SK-N-SH treated with all-trans-retinoic acid at 6 μM for 48 hours (cell line): ENCODE measurements around the gene MRPL17.
"Not testable (repeated sequence)": the region's sequence is repeated elsewhere in the genome, so short reads cannot be mapped to it uniquely, and the experiment has no call there.

Source experiments
- ATAC-seq: fragments of 200-7000 bp; cut with Tn5 transposase; 3 replicates; pipeline ENCODE4 v1.9.1; 2020; ENCODE audit warnings: mild to moderate bottlenecking, moderate library complexity
- ARNTL ChIP-seq: fragments of 450-650 bp; formaldehyde crosslinking; IDR thresholded peaks from 2 replicates; pipeline ENCODE4 v1.5.0; 2020; ENCODE audit warnings: low read depth, mild to moderate bottlenecking, moderate library complexity, borderline replicate concordance
- BACH2 ChIP-seq: fragments of 250-450 bp; sonication (Bioruptor Pico); IDR thresholded peaks from 2 replicates; pipeline ENCODE4 v1.9.0; 2021; ENCODE audit warnings: mild to moderate bottlenecking, borderline replicate concordance
- CREB5 ChIP-seq: fragments of 250-450 bp; sonication (Bioruptor Pico); IDR thresholded peaks from 2 replicates; pipeline ENCODE4 v1.5.1; 2020; ENCODE audit warnings: low read depth, mild to moderate bottlenecking, moderate library complexity
- CSDC2 ChIP-seq: fragments of 250-450 bp; sonication (Bioruptor Pico); IDR thresholded peaks from 2 replicates; pipeline ENCODE4 v1.5.0; 2020; ENCODE audit warnings: mild to moderate bottlenecking, moderate library complexity
- CSRNP3 ChIP-seq: fragments of 250-450 bp; sonication (Bioruptor Pico); IDR thresholded peaks from 2 replicates; pipeline ENCODE4 v1.5.1; 2021; ENCODE audit warnings: mild to moderate bottlenecking, moderate library complexity
- ESRRG ChIP-seq: fragments of 250-450 bp; sonication (Bioruptor Pico); IDR thresholded peaks from 2 replicates; pipeline ENCODE4 v1.6.1; 2021; ENCODE audit warnings: mild to moderate bottlenecking
- GLIS3 ChIP-seq: fragments of 250-450 bp; sonication (Bioruptor Pico); IDR thresholded peaks from 2 replicates; pipeline ENCODE4 v1.5.0; 2020; ENCODE audit warnings: mild to moderate bottlenecking, moderate library complexity
- ISL1 ChIP-seq: fragments of 250-450 bp; sonication (Bioruptor Pico); IDR thresholded peaks from 2 replicates; pipeline ENCODE4 v2.1.2; 2022; ENCODE audit warnings: mild to moderate bottlenecking, moderate library complexity
- OSR1 ChIP-seq: fragments of 250-450 bp; sonication (Bioruptor Pico); IDR thresholded peaks from 2 replicates; pipeline ENCODE4 v1.8.0; 2022; ENCODE audit warnings: moderate library complexity, mild to moderate bottlenecking, inconsistent platforms
- PATZ1 ChIP-seq: fragments of 250-450 bp; sonication (Bioruptor Pico); IDR thresholded peaks from 2 replicates; pipeline ENCODE4 v1.8.0; 2020; ENCODE audit warnings: mild to moderate bottlenecking, moderate library complexity, borderline replicate concordance
- POU6F1 ChIP-seq: fragments of 250-450 bp; sonication (Bioruptor Pico); IDR thresholded peaks from 2 replicates; pipeline ENCODE4 v1.8.0; 2021; ENCODE audit warnings: low read depth, mild to moderate bottlenecking, moderate library complexity, borderline replicate concordance
- PPARA ChIP-seq: fragments of 250-450 bp; sonication (Bioruptor Pico); IDR thresholded peaks from 2 replicates; pipeline ENCODE4 v1.5.0; 2020; ENCODE audit warnings: mild to moderate bottlenecking, borderline replicate concordance
- RARB ChIP-seq: fragments of 250-450 bp; sonication (Bioruptor Pico); IDR thresholded peaks from 2 replicates; pipeline ENCODE4 v1.8.0; 2021; ENCODE audit warnings: mild to moderate bottlenecking, moderate library complexity
- SNAI2 ChIP-seq: fragments of 250-450 bp; sonication (Bioruptor Pico); IDR thresholded peaks from 2 replicates; pipeline ENCODE4 v1.5.0; 2020; ENCODE audit warnings: mild to moderate bottlenecking, moderate library complexity
- TCF4 ChIP-seq: fragments of 250-450 bp; sonication (Bioruptor Pico); IDR thresholded peaks from 2 replicates; pipeline ENCODE4 v1.8.0; 2021; ENCODE audit warnings: mild to moderate bottlenecking, moderate library complexity, borderline replicate concordance
- TOX ChIP-seq: fragments of 250-450 bp; sonication (Bioruptor Pico); IDR thresholded peaks from 2 replicates; pipeline ENCODE4 v1.8.0; 2021; ENCODE audit warnings: mild to moderate bottlenecking, moderate library complexity, borderline replicate concordance
- TSHZ2 ChIP-seq: fragments of 250-450 bp; sonication (Bioruptor Pico); IDR thresholded peaks from 2 replicates; pipeline ENCODE4 v1.5.0; 2020; ENCODE audit warnings: mild to moderate bottlenecking, moderate library complexity
- ZC3H10 ChIP-seq: fragments of 250-450 bp; sonication (Bioruptor Pico); IDR thresholded peaks from 2 replicates; pipeline ENCODE4 v1.5.1; 2021; ENCODE audit warnings: mild to moderate bottlenecking, moderate library complexity
- ZFP3 ChIP-seq: fragments of 250-450 bp; sonication (Bioruptor Pico); IDR thresholded peaks from 2 replicates; pipeline ENCODE4 v1.5.0; 2020; ENCODE audit warnings: mild to moderate bottlenecking, moderate library complexity
- ZFP30 ChIP-seq: fragments of 450-650 bp; formaldehyde crosslinking; IDR thresholded peaks from 2 replicates; pipeline ENCODE4 v1.5.0; 2022; ENCODE audit warnings: mild to moderate bottlenecking, moderate library complexity
- ZNF565 ChIP-seq: fragments of 450-650 bp; formaldehyde crosslinking; conservative IDR thresholded peaks from 2 replicates; pipeline ENCODE4 v1.5.0; 2020; ENCODE audit warnings: low read depth, mild to moderate bottlenecking, moderate library complexity
- ZNF8 ChIP-seq: fragments of 450-650 bp; formaldehyde crosslinking; IDR thresholded peaks from 2 replicates; pipeline ENCODE4 v1.5.0; 2020; ENCODE audit warnings: mild to moderate bottlenecking, moderate library complexity

Gene MRPL17

GRCh38 chr11:6717426-6717825, 34.3 kb upstream of the MRPL17 start (continued):
- no peak for TF ChIP-seq ZNF565 (CRISPR knock-in tag)
- TF ChIP-seq, all 23 proteins: peak for 0

- ATAC-seq = not testable (repeated sequence)
Observed at GRCh38 chr11:6711552-6711951, 28.4 kb upstream of the MRPL17 start.

- ATAC-seq = no peak
- TF ChIP-seq PATZ1 (CRISPR knock-in tag) = no peak
- TF ChIP-seq TSHZ2 (CRISPR knock-in tag) = no peak
- TF ChIP-seq ZNF8 = no peak
- no peak for TF ChIP-seq PPARA (CRISPR knock-in tag)
- TF ChIP-seq ESRRG (CRISPR knock-in tag) = no peak
- no peak for TF ChIP-seq SNAI2 (CRISPR knock-in tag)
- no peak for TF ChIP-seq TCF4 (CRISPR knock-in tag)
- TF ChIP-seq OSR1 (CRISPR knock-in tag) = no peak
- TF ChIP-seq RARB = no peak
- TF ChIP-seq ZFP30 (CRISPR knock-in tag) = no peak
- no peak for TF ChIP-seq TOX
- TF ChIP-seq GLIS3 (CRISPR knock-in tag) = no peak
- TF ChIP-seq ISL1 (CRISPR knock-in tag) = no peak
- TF ChIP-seq ARNTL (CRISPR knock-in tag) = no peak
- TF ChIP-seq CSRNP3 (CRISPR knock-in tag) = no peak
- TF ChIP-seq CSDC2 = no peak
- no peak for TF ChIP-seq ZC3H10 (CRISPR knock-in tag)
- no peak for TF ChIP-seq BACH2 (CRISPR knock-in tag)
- TF ChIP-seq ZNF565 (CRISPR knock-in tag) = no peak
- TF ChIP-seq ZFP3 = no peak
Observed at GRCh38 chr11:6708876-6709275, 25.7 kb upstream of the MRPL17 start.

GRCh38 chr11:6705905-6706535, 22.9 kb upstream of the MRPL17 start:
- TF ChIP-seq BACH2 (CRISPR knock-in tag) (no peak), SNAI2 (CRISPR knock-in tag) (no peak), POU6F1 (CRISPR knock-in tag) (no peak), CREB5 (CRISPR knock-in tag) (no peak), ZNF565 (CRISPR knock-in tag) (no peak), CSRNP3 (CRISPR knock-in tag) (no peak), ZNF8 (no peak), TCF4 (CRISPR knock-in tag) (no peak), ZC3H10 (CRISPR knock-in tag) (no peak), ESRRG (CRISPR knock-in tag) (no peak), ARNTL (CRISPR knock-in tag) (no peak), ZFP30 (CRISPR knock-in tag) (no peak), ZFP3 (no peak)
- TF ChIP-seq, all 23 proteins: peak for 0
- peak; percentile 82 for ATAC-seq
